HepG2 (cell line): ENCODE results near the gene DUSP9. TPM values are rescaled to one million over a fixed set of nuclear protein-coding genes. Genes with fewer than 3 reads are reported as not detected.

Experiments
- AGO2 ChIP-seq: fragments of 200-400 bp; formaldehyde crosslinking; optimal IDR thresholded peaks from 2 replicates; pipeline ENCODE3; 2017; ENCODE audit warnings: mild to moderate bottlenecking, low read depth, low read length, moderate library complexity
- ATF7-NPFF ChIP-seq: sonication (generic); formaldehyde crosslinking; IDR thresholded peaks from 2 replicates; pipeline ENCODE4 v1.8.1; 2023; ENCODE audit warnings: mild to moderate bottlenecking, low read depth, missing genetic modification reagents, moderate library complexity
- E2F5 ChIP-seq: sonication (generic); formaldehyde crosslinking; conservative IDR thresholded peaks from 2 replicates; pipeline ENCODE4 v1.4.0; 2020; ENCODE audit warnings: missing genetic modification reagents
- EP300 ChIP-seq, 3 experiments: sonication (generic) in 1 of 3; formaldehyde crosslinking in 1 of 3; IDR thresholded peaks; 2 replicates each; pipeline versions ENCODE4 v1.5.1 to v1.6.1; 2011 to 2020; ENCODE audit warnings: low read depth in 2 of 3, low read length in 2 of 3, borderline replicate concordance in 1 of 3, improper control_type of control experiment in 1 of 3, mild to moderate bottlenecking in 1 of 3, missing genetic modification reagents in 1 of 3, moderate library complexity in 1 of 3
- FOXA3 ChIP-seq: IDR thresholded peaks from 2 replicates; pipeline ENCODE4 v1.6.1; 2016; ENCODE audit warnings: missing genetic modification reagents, missing compliant biosample characterization
- FOXC1 ChIP-seq: sonication (generic); formaldehyde crosslinking; IDR thresholded peaks from 2 replicates; pipeline ENCODE4 v1.8.0; 2022; ENCODE audit warnings: mild to moderate bottlenecking, missing genetic modification reagents, borderline replicate concordance
- MED1 ChIP-seq: sonication (generic); formaldehyde crosslinking; IDR thresholded peaks from 2 replicates; pipeline ENCODE4 v1.4.0; 2020; ENCODE audit warnings: missing genetic modification reagents
- MED8 ChIP-seq: sonication (generic); formaldehyde crosslinking; IDR thresholded peaks from 2 replicates; pipeline ENCODE4 v1.8.1; 2023; ENCODE audit warnings: mild to moderate bottlenecking, missing genetic modification reagents; ENCODE audit not compliant: insufficient replicate concordance
- NCOA2 ChIP-seq: sonication (generic); formaldehyde crosslinking; IDR thresholded peaks from 2 replicates; pipeline ENCODE4 v1.8.0; 2022; ENCODE audit warnings: inconsistent platforms
- PRPF4 ChIP-seq: fragments of 200-400 bp; formaldehyde crosslinking; IDR thresholded peaks from 2 replicates; pipeline ENCODE4 v1.6.1; 2016; ENCODE audit warnings: low read length, low read depth; ENCODE audit not compliant: poor library complexity, severe bottlenecking
- RXRA ChIP-seq: sonication (generic); formaldehyde crosslinking; IDR thresholded peaks from 2 replicates; pipeline ENCODE4 v1.5.1; 2020; ENCODE audit warnings: missing genetic modification reagents
- SOX6 ChIP-seq, 2 experiments: fragments of 450-650 bp in 1 of 2; sonication (generic) in 1 of 2; formaldehyde crosslinking in 1 of 2; IDR thresholded peaks; 2 replicates each; pipeline versions ENCODE4 v1.4.0 to v1.6.1; 2017 to 2020; ENCODE audit warnings: antibody characterized with exemption in 1 of 2, mild to moderate bottlenecking in 1 of 2, missing genetic modification reagents in 1 of 2
- TAF1 ChIP-seq: sonication (generic); formaldehyde crosslinking; IDR thresholded peaks from 2 replicates; pipeline ENCODE4 v1.4.0; 2020; ENCODE audit warnings: missing genetic modification reagents
- THAP9 ChIP-seq: sonication (generic); formaldehyde crosslinking; IDR thresholded peaks from 2 replicates; pipeline ENCODE4; 2020; ENCODE audit warnings: missing genetic modification reagents, mild to moderate bottlenecking, borderline replicate concordance
- TSC22D2 ChIP-seq: sonication (generic); formaldehyde crosslinking; IDR thresholded peaks from 2 replicates; pipeline ENCODE4 v1.5.1; 2020; ENCODE audit warnings: missing genetic modification reagents, mild to moderate bottlenecking, borderline replicate concordance
- XBP1 ChIP-seq: sonication (generic); formaldehyde crosslinking; IDR thresholded peaks from 2 replicates; pipeline ENCODE4 v1.5.0; 2020; ENCODE audit warnings: missing genetic modification reagents
- ZKSCAN8 ChIP-seq: IDR thresholded peaks from 2 replicates; pipeline ENCODE4 v1.6.1; 2016; ENCODE audit warnings: borderline replicate concordance, missing genetic modification reagents, missing compliant biosample characterization
- ZNF24 ChIP-seq: fragments of 450-650 bp; IDR thresholded peaks from 2 replicates; pipeline ENCODE4 v1.6.1; 2017; ENCODE audit warnings: antibody characterized with exemption, mild to moderate bottlenecking
- ZNF33B ChIP-seq: sonication (generic); formaldehyde crosslinking; IDR thresholded peaks from 2 replicates; pipeline ENCODE4 v1.5.1; 2020; ENCODE audit warnings: mild to moderate bottlenecking, missing genetic modification reagents
- ZNF350 ChIP-seq: sonication (generic); formaldehyde crosslinking; IDR thresholded peaks from 2 replicates; pipeline ENCODE4 v1.4.0; 2020; ENCODE audit warnings: mild to moderate bottlenecking, low read depth, missing genetic modification reagents, borderline replicate concordance
- ZNF547 ChIP-seq: sonication (generic); formaldehyde crosslinking; IDR thresholded peaks from 2 replicates; pipeline ENCODE4 v1.5.1; 2020; ENCODE audit warnings: mild to moderate bottlenecking, missing genetic modification reagents
- ZNF589 ChIP-seq: sonication (generic); formaldehyde crosslinking; conservative IDR thresholded peaks from 2 replicates; pipeline ENCODE4 v1.8.0; 2022; ENCODE audit warnings: mild to moderate bottlenecking, moderate library complexity, missing genetic modification reagents
- ZNF737 ChIP-seq: sonication (generic); formaldehyde crosslinking; IDR thresholded peaks from 2 replicates; pipeline ENCODE4 v1.5.0; 2020; ENCODE audit warnings: missing genetic modification reagents, mild to moderate bottlenecking, borderline replicate concordance
- ZSCAN9 ChIP-seq: IDR thresholded peaks from 2 replicates; pipeline ENCODE4 v1.6.1; 2016; ENCODE audit warnings: borderline replicate concordance
- polyA plus RNA-seq, 8 experiments: library from polyadenylated mRNA; depleted of rRNA in 3 of 8; stranded (reverse) in 7 of 8; unstranded in 1 of 8; fragments of >200 nt; fragmentation: Illumina TruSeq in 4 of 8; extraction: Trizol in 4 of 8; gene quantifications; 2 replicates each; pipeline versions ENCODE4 v1.2.1 to v1.2.3, GENCODE V29; 2011 to 2016; ENCODE audit warnings: low read depth in 4 of 8, missing spikeins in 1 of 8, mixed read lengths in 1 of 8; ENCODE audit not compliant: insufficient read depth in 1 of 8
- total RNA-seq, 5 experiments: library from RNA; depleted of rRNA; stranded (reverse); fragments of >200 nt; fragmentation: Illumina TruSeq; extraction: Trizol; gene quantifications; 2 replicates each; pipeline ENCODE4 v1.2.3, GENCODE V29; 2016; ENCODE audit warnings: low read depth in 1 of 5

The DUSP9 gene
- total and polyA plus RNA-seq, 2 of the 13 experiments (the other 11 are each of a cell fraction or from before 2014, with no cell fraction given): 235 to 435 TPM

GRCh38 chrX:153627675-153628111 lies 19.3 kb upstream of the DUSP9 start (continued):
- TF ChIP-seq ZSCAN9 (CRISPR knock-in tag): 0 out of 2 replicates have a peak, but pooled peaks have one; percentile 51
- TF ChIP-seq ZNF589 (CRISPR knock-in tag): no peak
- TF ChIP-seq ZKSCAN8: 0 out of 2 replicates have a peak, but pooled peaks have one; percentile 22
- TF ChIP-seq SOX6 (IDR thresholded peaks at IDR 0.05): no peak
- peak; percentile 34; the same call in 1 of the 2 replicates for TF ChIP-seq SOX6 (CRISPR knock-in tag; IDR thresholded peaks at IDR 0.05)
- TF ChIP-seq ZNF350 (CRISPR knock-in tag): 0 out of 2 replicates have a peak, but pooled peaks have one; percentile 32
- peak; percentile 88 for TF ChIP-seq FOXA3 (CRISPR knock-in tag)
- peak; percentile 45; the same call in 1 of the 2 replicates for TF ChIP-seq TSC22D2
- peak; percentile 59; the same call in 1 of the 2 replicates for TF ChIP-seq ATF7-NPFF (CRISPR knock-in tag)
- TF ChIP-seq PRPF4: no peak
- no peak for TF ChIP-seq ZNF24
- TF ChIP-seq FOXC1 (CRISPR knock-in tag): peak; percentile 82; the same call in 1 of the 2 replicates
- no peak for TF ChIP-seq XBP1 (CRISPR knock-in tag)
- no peak for TF ChIP-seq THAP9 (CRISPR knock-in tag)
- peak; percentile 96 for TF ChIP-seq MED1
- peak in 1 of 2 experiments; percentile 66; a peak in 2 of 4 replicates for TF ChIP-seq EP300 (IDR thresholded peaks at IDR 0.05; ENCODE audit: low read depth in 2 of 2, low read length in 2 of 2)
- peak; percentile 68; the same call in 1 of the 2 replicates for TF ChIP-seq EP300 (CRISPR knock-in tag; IDR thresholded peaks at IDR 0.05; ENCODE audit: borderline replicate concordance)
- TF ChIP-seq ZNF547 (CRISPR knock-in tag): peak; percentile 40; the same call in 1 of the 2 replicates
- TF ChIP-seq E2F5 (CRISPR knock-in tag): 0 out of 2 replicates have a peak, but pooled peaks have one; percentile 24
- peak; percentile 66 for TF ChIP-seq RXRA
- peak; percentile 95 for TF ChIP-seq AGO2
- TF ChIP-seq MED8 (CRISPR knock-in tag): peak; percentile 87
- peak; percentile 73 for TF ChIP-seq TAF1 (CRISPR knock-in tag)
- TF ChIP-seq NCOA2 (CRISPR knock-in tag): peak; percentile 90
- no peak for TF ChIP-seq ZNF737
- no peak for TF ChIP-seq ZNF33B (CRISPR knock-in tag)
